ENCODE data around the gene RMDN3.

Gene RMDN3, protein sequence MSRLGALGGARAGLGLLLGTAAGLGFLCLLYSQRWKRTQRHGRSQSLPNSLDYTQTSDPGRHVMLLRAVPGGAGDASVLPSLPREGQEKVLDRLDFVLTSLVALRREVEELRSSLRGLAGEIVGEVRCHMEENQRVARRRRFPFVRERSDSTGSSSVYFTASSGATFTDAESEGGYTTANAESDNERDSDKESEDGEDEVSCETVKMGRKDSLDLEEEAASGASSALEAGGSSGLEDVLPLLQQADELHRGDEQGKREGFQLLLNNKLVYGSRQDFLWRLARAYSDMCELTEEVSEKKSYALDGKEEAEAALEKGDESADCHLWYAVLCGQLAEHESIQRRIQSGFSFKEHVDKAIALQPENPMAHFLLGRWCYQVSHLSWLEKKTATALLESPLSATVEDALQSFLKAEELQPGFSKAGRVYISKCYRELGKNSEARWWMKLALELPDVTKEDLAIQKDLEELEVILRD

DNA sequence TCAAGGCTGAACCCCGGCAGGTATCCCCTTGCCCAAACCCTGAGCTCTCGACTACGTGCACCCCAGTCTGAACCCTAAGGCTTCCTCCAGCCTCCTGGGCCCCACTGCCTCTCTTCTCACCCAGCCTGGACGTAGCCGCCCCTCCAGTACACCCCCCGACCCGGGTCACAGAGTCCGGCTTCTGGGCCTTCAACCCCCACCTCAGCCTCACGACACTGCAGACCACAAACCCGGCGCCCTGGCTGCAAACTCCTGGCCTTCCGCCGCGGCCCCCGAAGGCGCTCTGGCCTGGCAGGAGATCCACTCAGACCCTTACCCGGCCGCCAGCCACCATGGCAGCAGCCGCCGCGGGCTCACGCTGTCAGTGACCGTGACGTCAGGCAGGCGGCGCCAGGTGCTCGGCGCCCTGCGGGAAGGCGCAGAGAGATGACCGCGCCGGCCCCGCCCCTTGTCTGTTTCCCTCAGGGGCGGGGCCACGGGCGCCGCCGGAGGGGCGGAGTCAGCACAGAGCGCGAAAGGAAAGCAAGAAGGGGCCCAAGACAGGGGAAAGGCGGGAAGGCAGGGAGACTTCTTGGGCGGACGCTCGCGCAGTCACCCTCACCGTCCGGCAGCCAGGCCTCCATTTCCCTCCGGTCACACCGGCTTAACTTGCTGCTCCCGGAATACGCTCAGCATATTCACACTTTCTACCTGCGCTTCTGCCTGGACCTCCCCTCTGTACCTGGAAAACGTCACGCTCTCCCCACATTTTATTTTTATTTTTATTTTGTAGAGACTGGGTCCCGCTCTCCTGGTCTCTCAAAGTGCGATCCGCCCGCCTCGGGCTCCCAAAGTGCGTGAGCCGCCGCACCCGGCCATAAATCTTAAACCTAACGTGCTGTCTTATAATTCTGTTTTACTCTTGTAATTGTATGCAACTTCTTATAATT, at the start of gene RMDN3:
RMDN3 (minus strand) TSS at position 372 of the 929 bp plus-strand sequence. CDS start 471 bp downstream, outside the sequence.
- peak; percentile 84 to 91 (median 88) for DNase-seq (ENCODE audit: low read depth in 3 of 3)

DNA sequence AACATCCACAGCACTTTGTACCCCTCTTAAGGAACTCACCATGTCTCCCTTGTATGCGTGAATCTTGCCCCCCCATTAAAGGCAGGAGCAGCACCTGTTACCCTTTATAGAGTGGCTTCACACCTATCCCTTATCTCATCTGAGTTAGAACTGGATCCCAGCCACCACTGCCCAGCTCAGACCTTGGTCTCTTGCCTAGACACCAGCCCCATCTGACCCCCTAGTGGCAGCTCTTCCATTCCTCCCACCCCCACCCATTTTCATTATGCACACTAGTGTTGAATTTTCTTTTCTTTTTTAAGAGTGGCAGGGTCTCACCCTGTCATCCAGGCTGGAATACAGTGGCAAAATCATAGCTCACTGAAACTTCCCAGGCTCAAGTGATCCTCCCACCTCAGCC, 48.6 kb upstream of the RMDN3 start:
- DNase-seq (ENCODE audit: low read depth in 3 of 3), result no peak

DNA sequence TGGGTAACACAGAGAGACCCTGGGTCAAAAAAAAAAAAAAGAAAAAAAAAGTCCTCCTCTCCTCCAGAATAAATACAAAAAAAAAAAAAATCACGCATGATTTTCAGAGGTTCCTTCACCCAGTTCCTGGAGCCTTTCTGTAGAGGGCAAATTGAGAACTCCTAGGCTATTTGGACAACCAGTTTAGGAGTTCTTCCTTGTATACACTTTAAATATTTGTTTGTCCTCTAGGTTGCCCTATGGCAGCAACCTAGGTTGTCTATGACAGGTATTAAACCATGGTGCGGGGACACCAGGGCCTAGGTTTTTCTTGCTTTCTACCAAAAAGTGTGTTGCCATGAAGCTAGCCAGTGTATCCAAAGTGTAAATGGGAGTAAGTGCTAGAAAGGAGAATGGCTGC, 48.0 kb upstream of the RMDN3 start:
- DNase-seq (ENCODE audit: low read depth in 3 of 3), result no peak

DNA sequence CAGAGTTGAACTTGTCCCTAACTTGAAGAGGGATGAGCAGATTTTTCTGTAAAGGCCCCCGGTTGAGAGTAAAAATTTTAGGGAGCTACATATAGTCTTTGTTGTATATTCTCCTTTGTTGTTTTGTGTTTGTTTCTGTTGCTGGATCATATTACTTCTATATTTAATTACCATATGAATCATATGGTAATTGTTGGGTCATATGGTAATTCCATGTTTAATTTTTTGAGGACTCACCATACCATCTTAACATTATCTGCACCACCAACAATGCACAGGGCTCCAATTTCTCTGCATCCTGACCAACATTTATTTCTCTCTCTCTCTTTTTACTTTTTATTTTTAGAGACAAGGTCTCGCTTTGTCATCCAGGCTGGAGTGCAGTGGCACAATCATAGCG, 44.5 kb upstream of the RMDN3 start:
- no peak for DNase-seq (ENCODE audit: low read depth in 3 of 3)

DNA sequence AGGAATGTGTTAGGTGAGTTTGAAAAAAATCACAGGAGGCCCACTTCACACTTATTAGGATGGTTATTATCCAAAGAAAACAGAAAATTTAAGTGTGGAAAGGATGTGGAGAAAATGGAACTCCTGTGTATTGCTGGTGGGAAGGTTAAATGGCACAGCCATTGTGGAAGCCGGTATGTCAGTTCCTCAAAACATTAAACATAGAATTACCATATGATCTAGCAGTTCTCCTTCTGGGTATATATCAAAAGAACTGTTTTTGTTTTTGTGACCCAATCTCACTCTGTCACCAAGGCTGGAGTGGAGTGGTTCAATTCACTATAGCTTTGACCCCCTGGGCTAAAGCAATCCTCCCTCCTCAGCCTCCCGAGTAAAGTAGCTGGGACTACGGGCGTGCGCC, 41.5 kb upstream of the RMDN3 start:
- DNase-seq (ENCODE audit: low read depth in 3 of 3), result no peak

DNA sequence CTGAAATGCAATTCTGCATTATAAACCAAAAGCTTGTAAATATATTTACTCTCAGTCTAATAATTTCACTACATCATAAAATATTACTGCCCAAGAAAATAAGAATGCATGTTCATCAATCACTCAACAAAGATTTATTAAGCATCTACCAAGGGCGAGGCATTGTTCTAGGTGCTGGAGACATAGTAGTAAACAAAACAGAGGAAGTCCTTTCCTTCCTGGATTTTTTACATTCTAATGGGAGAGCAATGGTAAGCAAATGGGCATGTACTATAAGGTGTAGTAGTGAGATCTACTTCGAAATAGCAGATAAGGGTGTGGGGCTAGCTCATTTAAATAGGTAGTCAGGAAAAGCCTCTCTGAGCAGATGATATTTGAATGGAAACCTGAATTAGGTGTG, 41.0 kb upstream of the RMDN3 start:
- DNase-seq (ENCODE audit: low read depth in 3 of 3), result no peak

DNA sequence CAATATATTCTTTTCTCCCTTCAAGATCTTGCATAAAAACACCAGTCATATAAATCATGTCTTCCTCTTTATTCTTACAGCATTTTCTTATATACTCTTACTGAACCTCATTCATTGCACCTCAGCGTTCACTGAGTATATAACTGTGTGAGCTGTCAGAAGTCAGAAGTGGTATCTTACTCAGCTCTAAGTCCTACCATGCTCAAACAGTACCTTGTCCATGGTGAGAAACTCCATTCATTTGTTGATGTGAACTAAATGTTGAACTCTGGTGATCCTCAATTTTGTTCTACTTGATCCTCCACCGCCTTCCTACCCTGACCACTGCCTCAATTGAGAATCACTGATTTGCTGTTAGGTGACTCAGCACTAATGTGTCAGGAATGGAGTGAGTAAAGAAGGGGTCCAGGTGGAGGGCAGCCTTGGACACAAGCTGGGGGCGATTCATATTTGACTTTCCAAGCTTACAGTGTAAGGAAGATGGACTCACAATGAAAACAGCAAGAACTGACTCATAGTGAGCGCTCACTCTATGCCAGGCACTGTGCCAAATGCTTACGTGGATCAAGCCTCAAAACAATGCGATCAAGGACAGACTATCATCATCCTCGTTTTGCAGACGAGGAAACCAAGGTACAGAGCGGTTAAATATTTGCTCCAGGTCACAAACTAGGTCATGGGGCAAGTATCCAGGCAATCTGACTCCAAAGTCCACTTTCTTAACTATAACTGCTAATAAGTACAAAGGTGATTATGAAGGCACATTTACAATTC, 38.3 kb upstream of the RMDN3 start:
- peak in 1 of 3 experiments; percentile 29 for DNase-seq (ENCODE audit: low read depth in 3 of 3)

DNA sequence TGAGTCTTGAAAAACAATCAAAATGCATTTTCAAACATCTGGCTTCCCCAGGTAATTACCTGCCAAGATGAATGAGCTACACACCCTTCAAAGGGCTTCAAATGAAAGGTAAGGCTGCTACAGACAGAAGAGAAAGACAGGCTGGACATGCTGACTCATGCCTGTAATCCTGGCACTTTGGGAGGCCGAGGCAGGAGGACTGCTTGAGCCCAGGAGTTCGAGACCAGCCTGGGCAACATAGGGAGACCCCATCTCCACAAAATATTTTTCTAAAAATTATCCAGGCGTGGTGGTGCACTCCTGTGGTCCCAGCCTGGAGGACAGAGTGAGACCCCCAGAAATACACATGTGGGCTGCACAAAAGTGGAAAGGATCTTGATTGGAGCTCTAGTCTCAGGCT, 37.3 kb upstream of the RMDN3 start:
- DNase-seq (ENCODE audit: low read depth in 3 of 3), result no peak

DNA sequence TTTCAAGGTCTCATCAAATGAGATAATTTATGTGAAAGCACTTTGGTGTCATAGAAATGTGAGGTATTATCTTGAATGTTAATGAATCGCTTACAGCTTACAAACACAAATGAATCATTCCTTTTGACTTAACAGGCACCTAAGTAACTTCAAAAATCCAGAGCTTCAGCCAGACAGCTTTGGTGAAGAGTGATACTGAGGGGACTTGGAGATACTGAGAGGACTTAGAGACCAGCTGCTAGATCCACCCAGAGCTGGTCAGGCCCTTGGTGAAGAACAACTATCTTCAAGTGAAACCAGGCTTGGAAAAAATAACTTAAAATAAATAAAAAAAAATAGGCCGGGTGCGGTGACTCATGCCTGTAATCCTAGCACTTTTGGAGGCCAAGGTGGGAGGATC, 35.7 kb upstream of the RMDN3 start:
- no peak for DNase-seq (ENCODE audit: low read depth in 3 of 3)

DNA sequence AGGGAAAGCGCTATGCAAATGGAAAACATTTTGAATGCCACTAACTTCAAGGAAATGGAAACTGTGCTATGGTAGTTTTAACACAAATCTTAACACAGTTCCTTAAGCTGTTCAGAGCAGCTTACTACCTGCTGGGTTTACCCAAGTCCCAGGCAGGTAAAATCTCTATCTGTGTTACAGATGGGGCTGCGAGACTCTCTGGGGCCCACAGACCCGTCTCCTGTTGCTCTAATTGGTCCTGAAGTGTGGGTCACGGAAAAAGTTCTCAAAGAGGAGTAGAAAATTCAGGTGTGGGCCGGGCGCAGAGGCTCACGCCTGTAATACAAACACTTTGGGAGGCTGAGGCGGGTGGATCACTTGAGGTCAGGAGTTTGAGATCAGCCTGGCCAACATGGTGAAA, 34.9 kb upstream of the RMDN3 start:
- no peak for DNase-seq (ENCODE audit: low read depth in 3 of 3)

DNA sequence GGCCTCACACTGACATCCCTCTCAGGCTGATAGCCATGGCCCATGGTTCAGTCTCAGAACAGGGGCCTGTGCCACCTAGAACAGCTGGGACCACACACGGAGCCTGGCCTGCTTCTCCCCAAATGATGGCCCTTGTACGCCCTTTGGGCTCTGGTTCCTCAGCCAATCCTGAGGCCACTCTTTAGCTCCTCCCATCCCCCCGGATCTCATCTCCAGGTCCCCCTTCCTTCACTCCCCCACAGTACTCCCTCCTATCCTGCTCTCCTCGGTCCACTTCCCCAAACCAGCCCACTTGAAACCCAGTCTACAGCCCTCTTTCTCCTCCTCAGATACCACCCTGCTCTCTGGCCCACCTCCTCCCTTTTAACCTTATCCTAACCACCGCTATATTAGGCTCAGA, 34.1 kb upstream of the RMDN3 start:
- DNase-seq (ENCODE audit: low read depth in 3 of 3), result no peak

DNA sequence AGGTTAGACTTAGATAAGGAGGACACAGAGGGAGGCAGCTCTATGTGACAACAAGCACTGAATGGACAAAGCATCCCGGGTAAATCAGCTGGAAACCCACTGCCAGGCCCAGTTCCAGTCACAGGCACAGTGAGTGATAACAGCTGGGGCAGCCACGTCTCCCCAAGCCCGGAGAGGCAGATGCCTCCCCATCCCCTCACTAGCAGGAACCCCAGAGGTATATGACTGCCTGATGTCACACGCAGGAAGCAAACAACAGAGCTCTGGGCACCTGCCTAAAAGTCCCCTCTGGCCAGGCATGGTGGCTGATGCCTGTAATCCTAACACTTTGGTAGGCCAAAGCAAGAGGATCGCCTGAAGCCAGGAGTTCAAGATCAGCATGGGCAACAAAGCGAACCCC, 32.9 kb upstream of the RMDN3 start:
- DNase-seq (ENCODE audit: low read depth in 3 of 3), result no peak

DNA sequence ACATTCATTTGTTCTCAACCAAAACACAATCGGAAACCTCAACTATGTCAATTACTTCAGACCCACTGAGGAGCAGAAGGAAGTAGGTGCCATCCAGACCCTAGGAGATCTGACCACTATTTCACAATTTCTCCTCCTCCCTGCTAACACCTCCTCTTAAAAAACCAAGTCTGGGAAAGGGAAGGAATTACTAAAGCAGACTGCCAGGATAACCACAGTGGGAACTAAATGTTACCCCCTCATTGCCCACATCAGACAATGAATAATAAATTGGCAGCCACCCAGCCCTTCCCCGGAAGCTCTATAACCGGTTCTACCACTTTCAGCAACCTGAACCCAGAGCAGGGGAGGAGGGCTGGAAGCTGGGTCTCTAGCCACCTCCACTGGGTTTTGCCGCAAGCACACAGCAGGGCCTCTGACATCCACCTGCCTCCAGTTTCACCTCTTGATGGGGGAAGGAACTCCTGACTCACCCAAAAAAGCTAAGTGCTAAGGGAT, 32.3 kb upstream of the RMDN3 start:
- peak; percentile 41 to 74 (median 45) for DNase-seq (ENCODE audit: low read depth in 3 of 3)

DNA sequence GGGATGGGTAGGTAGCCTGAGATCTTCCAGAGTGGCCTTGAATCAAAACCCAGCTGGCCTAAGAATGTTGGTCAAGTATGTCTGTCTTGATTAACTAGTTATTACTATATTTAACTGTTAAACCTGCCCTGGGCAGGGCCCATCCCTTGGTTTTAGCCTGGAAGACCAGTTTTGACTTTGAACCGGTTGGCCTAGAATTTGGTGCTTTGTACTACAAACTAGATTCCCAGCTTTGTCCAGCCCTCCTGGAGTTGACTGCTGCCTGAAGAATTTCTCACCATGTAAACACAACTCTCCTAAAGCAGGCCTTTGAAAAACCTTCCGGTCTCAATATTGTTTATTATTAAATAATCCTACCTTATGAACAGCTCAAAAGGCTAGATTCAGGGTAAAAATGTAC, 30.8 kb upstream of the RMDN3 start:
- DNase-seq (ENCODE audit: low read depth in 3 of 3), result no peak

DNA sequence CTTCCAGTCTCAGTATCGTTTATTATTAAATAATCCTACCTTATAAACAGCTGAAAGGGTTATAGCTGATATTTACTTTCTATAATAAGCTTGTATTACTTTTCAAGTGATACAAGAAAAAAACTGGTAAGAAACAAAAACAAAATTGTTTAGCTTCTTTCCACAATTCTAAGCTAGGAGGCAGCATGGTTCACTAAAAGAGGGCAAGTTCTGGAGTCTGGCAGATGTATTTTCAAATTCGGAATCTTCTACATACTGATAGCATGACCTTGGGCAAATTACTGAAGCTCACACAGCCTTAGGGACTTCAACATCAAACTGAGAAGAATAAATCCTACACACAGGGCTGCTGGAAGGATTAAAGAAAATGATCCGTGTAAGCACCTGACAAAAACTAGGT, 30.1 kb upstream of the RMDN3 start:
- DNase-seq (ENCODE audit: low read depth in 3 of 3), result no peak

DNA sequence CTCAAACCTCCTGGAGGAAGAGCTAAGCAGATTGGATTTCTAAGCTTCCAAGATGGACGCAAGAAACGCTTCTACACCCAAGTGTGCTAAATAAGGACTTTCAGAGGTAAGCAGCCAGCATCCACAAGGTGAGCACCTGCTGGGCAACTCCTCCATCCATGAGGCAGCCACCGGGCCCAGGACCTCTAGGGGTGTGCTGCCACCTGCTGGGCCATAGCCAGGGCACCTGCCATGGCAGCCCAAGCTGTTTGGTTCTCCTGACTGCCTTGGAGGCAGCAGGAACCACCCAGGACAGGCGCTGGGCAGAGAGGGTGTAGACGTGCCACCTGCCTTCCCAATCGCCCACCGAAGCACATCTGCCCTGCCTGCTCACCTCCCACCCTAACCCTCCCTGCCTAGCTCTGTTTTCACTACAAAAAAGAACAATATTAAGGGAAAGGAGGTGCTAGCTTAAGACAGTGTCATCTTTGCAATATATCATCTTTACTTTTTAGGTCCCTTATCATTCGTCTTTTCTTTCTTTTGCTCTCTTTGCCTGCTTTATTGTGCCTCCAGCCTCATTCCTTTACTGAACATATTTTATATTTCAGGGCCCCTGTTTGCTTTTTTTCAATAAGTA, 27.7 kb upstream of the RMDN3 start:
- DNase-seq (ENCODE audit: low read depth in 3 of 3), result peak; percentile 61 to 73 (median 68)

DNA sequence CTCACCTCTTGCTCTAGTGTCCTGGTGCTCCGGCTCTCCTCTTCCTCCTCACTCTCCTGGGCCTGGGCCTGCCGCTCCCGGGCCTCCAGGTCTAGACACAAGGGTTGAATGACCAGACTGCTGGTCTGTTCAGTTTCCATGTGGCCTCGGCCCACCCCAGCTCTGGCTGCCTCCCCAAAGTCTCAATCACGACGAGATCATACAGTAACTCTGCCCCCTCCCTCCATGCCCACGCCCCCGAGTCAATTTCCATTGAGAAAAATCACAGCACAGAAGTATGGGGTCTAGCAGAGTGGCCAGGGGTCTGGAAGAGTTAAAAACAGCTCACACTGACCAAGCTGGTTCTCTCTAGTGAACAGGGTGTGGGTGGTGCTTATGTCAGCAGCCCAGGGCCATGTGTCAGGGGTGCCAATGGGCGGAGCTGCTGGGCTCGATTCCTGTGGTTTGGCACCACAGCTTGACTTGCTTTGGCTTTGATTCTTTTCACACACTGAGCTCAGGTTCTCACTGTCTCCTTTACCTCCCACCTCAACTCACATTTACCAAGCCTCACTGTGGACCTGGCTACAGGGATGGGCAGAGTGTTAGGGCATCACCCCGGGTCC, 21.6 kb upstream of the RMDN3 start:
- DNase-seq (ENCODE audit: low read depth in 3 of 3), result no peak

DNA sequence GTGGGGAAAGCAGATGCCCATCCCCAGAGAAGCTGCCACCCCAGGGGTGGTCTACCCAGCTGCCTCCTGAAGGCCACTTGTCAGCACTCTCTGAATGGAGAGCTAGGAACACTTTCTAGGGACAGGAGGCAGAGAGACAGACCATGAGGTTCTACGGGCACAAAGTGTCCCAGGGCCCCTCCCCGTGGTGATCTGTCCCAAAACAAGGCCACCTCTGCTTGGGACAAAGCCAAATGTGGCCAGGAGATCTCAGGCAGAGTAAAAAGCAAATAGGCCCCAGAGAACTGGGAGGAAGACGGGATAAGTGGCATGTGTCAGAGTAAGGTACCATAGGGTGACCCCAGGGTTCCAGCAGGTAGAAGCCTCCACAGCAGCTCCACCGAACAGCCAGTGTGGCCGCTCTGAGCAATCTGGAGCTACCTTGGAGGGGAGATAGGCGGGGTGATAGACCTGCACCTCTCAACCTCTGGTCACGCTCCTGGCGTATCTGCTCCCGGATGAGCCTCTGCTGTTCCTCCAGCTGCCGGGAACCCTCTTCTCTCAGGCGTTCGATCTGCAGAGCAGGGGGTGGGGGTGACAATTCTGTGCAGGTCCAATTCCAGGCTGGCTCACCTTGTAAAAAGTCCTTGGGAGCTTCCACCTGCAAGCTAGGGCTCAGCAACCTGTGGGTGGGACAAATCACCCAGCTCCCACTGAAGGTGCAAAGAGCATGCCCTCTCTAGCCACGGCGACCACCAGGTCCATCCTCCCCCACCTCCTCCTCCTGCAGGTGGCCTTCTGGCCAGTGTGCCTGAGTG, 20.9 kb upstream of the RMDN3 start:
- DNase-seq (ENCODE audit: low read depth in 3 of 3), result no peak

DNA sequence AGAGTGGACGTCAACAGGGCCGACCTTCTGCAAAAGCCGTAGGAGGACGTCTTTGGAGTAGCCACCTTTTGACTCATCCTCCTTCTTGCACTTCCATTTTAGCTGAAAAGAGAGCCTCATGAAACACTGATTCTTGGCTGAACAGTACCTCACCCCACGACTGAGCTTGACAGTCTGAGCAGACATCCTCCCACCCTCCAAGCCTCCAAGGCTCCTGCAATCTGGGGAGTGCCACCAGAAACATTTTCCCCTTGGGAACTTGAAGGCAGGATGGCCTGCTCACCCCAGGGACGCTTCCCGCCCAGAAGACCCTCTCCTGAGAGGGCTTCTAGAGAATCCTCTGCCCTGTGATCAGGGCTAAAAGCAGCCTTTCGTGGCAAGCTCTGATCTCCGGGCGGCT, 20.0 kb upstream of the RMDN3 start:
- DNase-seq (ENCODE audit: low read depth in 3 of 3), result no peak

DNA sequence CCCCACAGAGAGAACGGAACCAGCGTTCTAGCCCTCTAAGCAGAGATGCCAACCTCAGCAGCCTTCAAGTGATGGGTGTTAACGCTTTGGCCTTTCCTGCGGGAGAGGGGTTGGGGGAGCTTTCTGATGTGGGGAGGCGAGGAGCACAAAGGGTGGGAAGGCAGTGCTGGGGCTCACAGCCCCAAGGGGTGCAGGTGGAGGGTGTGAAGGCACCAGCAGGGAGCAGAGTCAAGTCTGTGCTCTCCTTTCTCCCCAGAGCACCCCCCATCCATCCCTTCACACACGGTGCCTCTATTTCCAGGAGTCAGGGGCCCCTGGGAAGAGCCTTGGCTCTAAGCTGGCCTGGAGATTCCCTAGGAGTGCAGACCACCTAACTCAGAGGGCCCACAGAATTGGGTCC, 18.8 kb upstream of the RMDN3 start:
- DNase-seq (ENCODE audit: low read depth in 3 of 3), result no peak

All from stimulated activated CD4-positive, alpha-beta T cell treated with anti-CD3 and anti-CD28 coated beads, TNF-alpha, amount 100 ng/mL, for 24 hours (primary cell).